HUES6 (cell line): ENCODE measurements around the gene DENND1C.

Source experiments
- H3K27ac ChIP-seq: 2 replicates; pipeline ENCODE4 v1.7.0; 2013; ENCODE audit warnings: low read depth, mild to moderate bottlenecking, low read length, inconsistent platforms
- H3K27me3 ChIP-seq: 2 replicates; pipeline ENCODE4 v1.6.1; 2013; ENCODE audit warnings: low read length; ENCODE audit not compliant: control insufficient read depth, insufficient read depth
- H3K36me3 ChIP-seq: 2 replicates; pipeline ENCODE4 v1.6.1; 2013; ENCODE audit warnings: low read length; ENCODE audit not compliant: control insufficient read depth, insufficient read depth
- H3K4me1 ChIP-seq: 2 replicates; pipeline ENCODE4 v1.6.1; 2013; ENCODE audit warnings: low read length; ENCODE audit not compliant: control insufficient read depth, insufficient read depth
- H3K4me3 ChIP-seq: 2 replicates; pipeline ENCODE4 v1.5.1; 2013; ENCODE audit warnings: low read depth, low read length
- H3K9ac ChIP-seq: one replicate; pipeline ENCODE4 v1.6.1; 2013; ENCODE audit warnings: mild to moderate bottlenecking, low read length
- H3K9me3 ChIP-seq: 2 replicates; pipeline ENCODE4 v1.6.1; 2013; ENCODE audit warnings: low read depth, low read length; ENCODE audit not compliant: control insufficient read depth, insufficient read depth

DENND1C gene

GRCh38 chr19:6417713-6418561 is 63.6 kb downstream of the DENND1C start:
- Histone ChIP-seq H3K9ac (no peak overlapping the region), H3K27ac (no peak overlapping the region), H3K4me3 (no peak overlapping the region), H3K4me1 (no peaks in the 10 kb centered on the region), H3K9me3 (no peaks in the 10 kb centered on the region), H3K36me3 (peaks cover 90% of the 10 kb centered on the region), H3K27me3 (no peaks in the 10 kb centered on the region)
